Caco-2 (cell line): ENCODE measurements around the gene IL1A. TPM values are rescaled to one million over a fixed set of nuclear protein-coding genes. Genes with fewer than 3 reads are reported as not detected.

Experiments used
- BruUV-seq: library from RNA; stranded (reverse); fragments of 400-500 nt; replicated peaks from 2 replicates; lab custom pipeline; 2021; lab: Mats Ljungman, UMichigan
- CTCF ChIA-PET: fragments of 300-600 bp; sonication (Branson Sonifier 250); formaldehyde crosslinking; loops from one replicate; lab custom pipeline; 2022; ENCODE audit warnings: antibody characterized with exemption; lab: Charles Lee
- POLR2A ChIA-PET: fragments of 300-600 bp; sonication (Branson Sonifier 250); formaldehyde crosslinking; loops from one replicate; lab custom pipeline; 2022; ENCODE audit warnings: antibody characterized with exemption; lab: Charles Lee
- DNase-seq, 2 experiments: peaks; one replicate each; pipeline versions ENCODE4 v3.0.0 to v3.0.0-alpha.2; 2020 to 2022
- H3K27me3 ChIP-seq: replicated peaks from 2 replicates; pipeline ENCODE4 v1.6.0; 2011; ENCODE audit warnings: low read length; ENCODE audit not compliant: control insufficient read depth, insufficient read depth
- H3K36me3 ChIP-seq: 2 replicates; pipeline ENCODE4 v1.5.1; 2011; ENCODE audit warnings: low read length; ENCODE audit not compliant: control insufficient read depth, insufficient read depth
- H3K4me1 ChIP-seq: fragments of 250-450 bp; sonication (Bioruptor Pico); 2 replicates; pipeline ENCODE4 v1.5.1; 2020; ENCODE audit warnings: mild to moderate bottlenecking
- H3K4me3 ChIP-seq: 2 replicates; pipeline ENCODE4 v1.5.1; 2011; ENCODE audit warnings: low read depth, mild to moderate bottlenecking, control low read depth, low read length
- H3K9me3 ChIP-seq: fragments of 250-450 bp; sonication (Bioruptor Pico); 2 replicates; pipeline ENCODE4 v1.5.1; 2020; ENCODE audit warnings: mild to moderate bottlenecking, moderate library complexity
- H3K27ac Mint-ChIP-seq: one replicate; pipeline ENCODE4 v1.8.0; 2022; ENCODE audit warnings: mixed read lengths; ENCODE audit not compliant: unreplicated experiment
- H3K27me3 Mint-ChIP-seq: one replicate; pipeline ENCODE4 v1.8.0; 2022; ENCODE audit warnings: mixed read lengths; ENCODE audit not compliant: insufficient read depth, unreplicated experiment
- H3K36me3 Mint-ChIP-seq: one replicate; pipeline ENCODE4 v1.8.0; 2022; ENCODE audit warnings: mild to moderate bottlenecking, mixed read lengths; ENCODE audit not compliant: insufficient read depth, unreplicated experiment
- H3K4me1 Mint-ChIP-seq: one replicate; pipeline ENCODE4 v1.8.0; 2022; ENCODE audit warnings: low read depth, mixed read lengths; ENCODE audit not compliant: unreplicated experiment
- H3K4me3 Mint-ChIP-seq: one replicate; pipeline ENCODE4 v1.8.0; 2022; ENCODE audit warnings: mild to moderate bottlenecking, moderate library complexity, mixed read lengths; ENCODE audit not compliant: unreplicated experiment
- H3K9me3 Mint-ChIP-seq: one replicate; pipeline ENCODE4 v1.8.0; 2022; ENCODE audit warnings: mixed read lengths; ENCODE audit not compliant: unreplicated experiment
- CTCF ChIP-seq, 2 experiments: fragments of 200-600 bp in 1 of 2; IDR thresholded peaks; 1 replicate in 1 of 2; 2 replicates in 1 of 2; pipeline versions ENCODE4 v1.5.1 to v1.8.0; 2011 to 2022; ENCODE audit warnings: antibody characterized with exemption in 1 of 2, control low read depth in 1 of 2, inconsistent platforms in 1 of 2, low read depth in 1 of 2, low read length in 1 of 2, mild to moderate bottlenecking in 1 of 2, moderate library complexity in 1 of 2; ENCODE audit not compliant: insufficient read depth in 1 of 2, severe bottlenecking in 1 of 2, unreplicated experiment in 1 of 2
- intact Hi-C: fragments of 100-400 bp; cut with micrococcal nuclease; formaldehyde crosslinking; loops from one replicate; pipeline ENCODE4 v1.10.0; 2022; ENCODE audit not compliant: unreplicated experiment
- total RNA-seq: library from RNA; stranded (reverse); gene quantifications from 2 replicates; pipeline ENCODE4 v1.2.3, GENCODE V29; 2022

The IL1A gene
- total RNA-seq, 1 experiment from 2014 or later, result not detected

GRCh38 chr2:112787729-112788393 lies 3.6 kb upstream of the IL1A start:
- Mint-ChIP-seq H3K27me3 (no peaks in the 10 kb centered on the region), H3K4me1 (peaks cover 10% of the 10 kb centered on the region), H3K27ac (no peak overlapping the region), H3K9me3 (peaks cover 21% of the 10 kb centered on the region), H3K36me3 (no peaks in the 10 kb centered on the region), H3K4me3 (no peak overlapping the region)
- POLR2A ChIA-PET, result no interaction called here
- Histone ChIP-seq H3K27me3 (no peaks in the 10 kb centered on the region), H3K36me3 (no peaks in the 10 kb centered on the region), H3K9me3 (no peaks in the 10 kb centered on the region), H3K4me1 (peaks cover 18% of the 10 kb centered on the region), H3K4me3 (no peak overlapping the region)
- no TSS peak for BruUV-seq
- TF ChIP-seq CTCF (IDR thresholded peaks at IDR 0.05; ENCODE audit: insufficient read depth in 1 of 2, low read depth in 1 of 2, low read length in 1 of 2, severe bottlenecking in 1 of 2, unreplicated experiment in 1 of 2), result no peak
- CTCF ChIA-PET, result no interaction called here
- no peak for DNase-seq
- intact Hi-C loops, result no loop called here

- no peaks in the 10 kb centered on the region for H3K27me3 Mint-ChIP-seq
- H3K4me3 Mint-ChIP-seq, result no peak overlapping the region
- no peak for DNase-seq
- ChIA-PET POLR2A (no interaction called here), CTCF (no interaction called here)
- Histone ChIP-seq H3K27me3 (no peaks in the 10 kb centered on the region), H3K36me3 (no peaks in the 10 kb centered on the region), H3K4me3 (no peak overlapping the region), H3K4me1 (peaks cover 18% of the 10 kb centered on the region), H3K9me3 (no peaks in the 10 kb centered on the region)
- H3K9me3 Mint-ChIP-seq, result peaks cover 17% of the 10 kb centered on the region
- intact Hi-C loops, result no loop called here
- TF ChIP-seq CTCF (IDR thresholded peaks at IDR 0.05; ENCODE audit: insufficient read depth in 1 of 2, low read depth in 1 of 2, low read length in 1 of 2, severe bottlenecking in 1 of 2, unreplicated experiment in 1 of 2), result no peak
- no peaks in the 10 kb centered on the region for H3K36me3 Mint-ChIP-seq
- H3K27ac Mint-ChIP-seq, result no peak overlapping the region
- peaks cover 9% of the 10 kb centered on the region for H3K4me1 Mint-ChIP-seq
- BruUV-seq, result no TSS peak
Observed at GRCh38 chr2:112787294-112787693, 3.0 kb upstream of the IL1A start.

- intact Hi-C loops, result no loop called here
- no peaks in the 10 kb centered on the region for H3K9me3 Mint-ChIP-seq
- Histone ChIP-seq H3K9me3 (no peaks in the 10 kb centered on the region), H3K36me3 (no peaks in the 10 kb centered on the region), H3K4me3 (no peak overlapping the region), H3K4me1 (no peaks in the 10 kb centered on the region), H3K27me3 (no peaks in the 10 kb centered on the region)
- POLR2A ChIA-PET, result no interaction called here
- TF ChIP-seq CTCF (IDR thresholded peaks at IDR 0.05; ENCODE audit: insufficient read depth in 1 of 2, low read depth in 1 of 2, low read length in 1 of 2, severe bottlenecking in 1 of 2, unreplicated experiment in 1 of 2), result no peak
- no peak for DNase-seq
- CTCF ChIA-PET, result no interaction called here
- BruUV-seq, result no TSS peak
- no peaks in the 10 kb centered on the region for H3K36me3 Mint-ChIP-seq
- no peaks in the 10 kb centered on the region for H3K27me3 Mint-ChIP-seq
- H3K4me3 Mint-ChIP-seq, result no peak overlapping the region
- H3K27ac Mint-ChIP-seq, result no peak overlapping the region
- no peaks in the 10 kb centered on the region for H3K4me1 Mint-ChIP-seq
Observed at GRCh38 chr2:112783187-112783714, 1.0 kb downstream of the IL1A start.
